Stomach (tissue), 4 donors: ENCODE data around the gene TAPBPL.
A peak's percentile ranks its signal among the peaks of the same experiment; 100 is the strongest.

Experiments used
- EP300 ChIP-seq: sonication (generic); formaldehyde crosslinking; IDR thresholded peaks from one replicate; pipeline ENCODE4 v1.6.1; 2017; ENCODE audit warnings: antibody characterized with exemption
- POLR2A ChIP-seq, 4 donors: fragments of 450-650 bp; IDR thresholded peaks; one replicate each; pipeline ENCODE4 v1.6.1; 2016; ENCODE audit warnings: antibody characterized with exemption in 4 of 4, control low read depth in 2 of 4, mild to moderate bottlenecking in 1 of 4, moderate library complexity in 1 of 4
- POLR2AphosphoS5 ChIP-seq, 3 donors: sonication (generic); formaldehyde crosslinking; IDR thresholded peaks; one replicate each; pipeline ENCODE4 v1.6.1; 2016; ENCODE audit warnings: antibody characterized with exemption in 3 of 3
- TF ChIP-seq, protein P1 (sequence below), 7 experiments: fragments of 450-650 bp in 4 of 7; fragments of 200-600 bp in 3 of 7; sonication (generic) in 3 of 7; IDR thresholded peaks; one replicate each; pipeline ENCODE4 v1.5.1; 2016 to 2019; ENCODE audit warnings: antibody characterized with exemption in 7 of 7, control low read depth in 2 of 7, mild to moderate bottlenecking in 1 of 7

- TF ChIP-seq, protein P1, sequence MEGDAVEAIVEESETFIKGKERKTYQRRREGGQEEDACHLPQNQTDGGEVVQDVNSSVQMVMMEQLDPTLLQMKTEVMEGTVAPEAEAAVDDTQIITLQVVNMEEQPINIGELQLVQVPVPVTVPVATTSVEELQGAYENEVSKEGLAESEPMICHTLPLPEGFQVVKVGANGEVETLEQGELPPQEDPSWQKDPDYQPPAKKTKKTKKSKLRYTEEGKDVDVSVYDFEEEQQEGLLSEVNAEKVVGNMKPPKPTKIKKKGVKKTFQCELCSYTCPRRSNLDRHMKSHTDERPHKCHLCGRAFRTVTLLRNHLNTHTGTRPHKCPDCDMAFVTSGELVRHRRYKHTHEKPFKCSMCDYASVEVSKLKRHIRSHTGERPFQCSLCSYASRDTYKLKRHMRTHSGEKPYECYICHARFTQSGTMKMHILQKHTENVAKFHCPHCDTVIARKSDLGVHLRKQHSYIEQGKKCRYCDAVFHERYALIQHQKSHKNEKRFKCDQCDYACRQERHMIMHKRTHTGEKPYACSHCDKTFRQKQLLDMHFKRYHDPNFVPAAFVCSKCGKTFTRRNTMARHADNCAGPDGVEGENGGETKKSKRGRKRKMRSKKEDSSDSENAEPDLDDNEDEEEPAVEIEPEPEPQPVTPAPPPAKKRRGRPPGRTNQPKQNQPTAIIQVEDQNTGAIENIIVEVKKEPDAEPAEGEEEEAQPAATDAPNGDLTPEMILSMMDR (IDR thresholded peaks at IDR 0.05): no peak
- TF ChIP-seq POLR2AphosphoS5 (IDR thresholded peaks at IDR 0.05) (peak in 1 of 3 donors; percentile 33), POLR2A (IDR thresholded peaks at IDR 0.05) (no peak), EP300 (no peak)
These were observed 9.8 kb downstream of the TAPBPL start for GRCh38 chr12:6461401-6462233.
